Activated CD8-positive, alpha-beta memory T cell treated with anti-CD3 and anti-CD28 coated beads, Interleukin-2, amount 50 U/mL, for 1 hour (primary cell): ENCODE results near the gene UCN2.
"Not testable (repeated sequence)": the region's sequence is repeated elsewhere in the genome, so short reads cannot be mapped to it uniquely, and the experiment has no call there.

ENCODE experiments used
- DNase-seq: peaks from one replicate; pipeline ENCODE4 v3.0.0-alpha.2; 2020; ENCODE audit errors: extremely low read depth

UCN2 gene

GRCh38 chr3:48538451-48538850 is 25.1 kb downstream of the UCN2 start:
- no peak for DNase-seq

DNA sequence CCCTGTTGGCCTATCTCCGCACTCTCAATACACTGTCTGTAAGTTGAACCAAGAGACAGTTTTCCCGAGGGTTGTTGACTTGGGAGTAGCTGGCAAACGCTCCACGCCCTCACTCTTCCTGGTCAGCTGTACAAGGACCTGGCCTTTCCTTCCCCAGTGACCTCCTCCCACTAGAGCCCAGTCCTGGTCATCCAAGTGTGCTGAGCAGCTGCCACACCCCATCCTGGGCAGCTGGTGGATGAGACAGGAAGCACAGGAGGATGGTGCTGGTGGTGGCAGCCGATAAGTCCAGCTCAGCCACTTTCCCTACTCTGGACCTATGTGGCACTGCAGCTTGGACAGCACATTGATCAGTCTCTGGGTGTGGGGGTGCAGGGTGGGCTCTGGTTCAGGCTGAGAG is 26.8 kb downstream of the UCN2 start:
- no peak for DNase-seq

DNA sequence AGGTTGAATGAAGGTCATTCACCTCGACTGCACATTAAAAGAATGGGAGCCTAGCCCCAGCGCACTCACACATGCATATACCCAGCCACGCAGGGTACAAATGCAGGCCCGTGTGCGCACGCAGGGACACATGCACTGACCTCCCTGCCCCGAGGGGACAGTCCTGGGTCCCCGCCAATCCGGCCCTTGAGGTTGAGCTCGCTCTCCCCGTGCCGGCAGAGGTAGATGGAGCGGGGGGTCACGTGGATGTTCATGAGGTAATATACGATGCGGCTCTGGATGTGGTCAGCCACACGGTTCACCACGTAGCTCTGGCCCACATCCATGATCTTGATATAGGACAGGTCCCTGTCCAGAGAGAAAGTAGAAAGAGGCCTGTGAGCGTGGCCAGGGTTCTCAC is 27.5 kb downstream of the UCN2 start:
- DNase-seq, result no peak

GRCh38 chr3:48535578-48535977 is 28.0 kb downstream of the UCN2 start:
- DNase-seq, result no peak

DNA sequence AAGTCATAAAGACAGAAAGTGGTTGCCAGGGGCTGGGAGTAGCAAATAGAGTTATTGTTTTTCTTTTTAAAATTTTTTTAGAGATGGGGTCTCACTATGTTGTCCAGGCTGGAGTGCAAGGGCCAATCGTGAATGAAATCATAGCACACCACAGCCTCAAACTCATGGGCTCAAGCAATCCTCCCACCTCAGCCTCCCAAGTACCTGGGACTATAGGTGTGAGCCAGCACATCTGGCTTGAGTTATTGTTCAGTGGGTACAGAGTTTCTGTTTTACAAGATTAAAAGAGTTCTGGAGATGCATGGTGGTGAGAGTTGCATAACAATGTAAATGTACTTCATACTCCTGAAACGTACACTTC is 30.6 kb downstream of the UCN2 start:
- no peak for DNase-seq

DNA sequence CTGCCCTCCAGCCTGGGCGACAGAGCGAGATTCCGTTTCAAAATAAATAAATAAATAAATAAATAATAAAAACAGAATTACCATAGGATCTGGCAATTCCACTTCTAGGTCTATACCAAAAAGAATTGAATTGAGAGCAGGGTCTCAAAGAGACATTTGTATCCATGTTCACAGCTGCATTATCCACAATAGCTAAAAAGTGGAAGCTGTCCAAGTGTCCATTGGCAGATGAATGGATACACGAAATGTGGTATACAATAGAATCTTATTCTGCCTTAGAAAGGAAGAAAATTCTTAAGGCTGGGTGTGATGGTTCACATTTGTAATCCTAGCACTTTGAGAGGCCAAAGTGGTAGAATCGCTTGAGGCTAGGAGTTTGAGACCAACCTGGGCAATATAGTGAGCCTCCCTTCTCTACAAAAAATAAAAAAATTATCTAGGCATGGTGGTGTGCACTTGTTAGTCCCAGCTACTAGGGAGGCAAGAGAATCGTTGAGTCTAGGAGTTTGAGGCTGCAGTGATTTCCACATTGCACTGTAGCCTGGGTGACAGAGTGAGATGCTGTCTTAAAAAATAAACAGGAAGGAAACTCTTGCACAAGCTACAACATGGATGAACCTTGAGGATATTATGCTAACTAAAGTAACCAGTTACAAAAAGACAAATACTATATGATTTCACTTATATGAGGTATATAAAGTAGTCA is 31.2 kb downstream of the UCN2 start:
- DNase-seq, result no peak

GRCh38 chr3:48530701-48531100 is 32.9 kb downstream of the UCN2 start:
- DNase-seq, result not testable (repeated sequence)

GRCh38 chr3:48528754-48529153 is 34.8 kb downstream of the UCN2 start:
- DNase-seq, result no peak

GRCh38 chr3:48528048-48528447 is 35.5 kb downstream of the UCN2 start:
- DNase-seq, result no peak

- no peak for DNase-seq
These were observed 38.6 kb downstream of the UCN2 start for GRCh38 chr3:48524970-48525369.

DNA sequence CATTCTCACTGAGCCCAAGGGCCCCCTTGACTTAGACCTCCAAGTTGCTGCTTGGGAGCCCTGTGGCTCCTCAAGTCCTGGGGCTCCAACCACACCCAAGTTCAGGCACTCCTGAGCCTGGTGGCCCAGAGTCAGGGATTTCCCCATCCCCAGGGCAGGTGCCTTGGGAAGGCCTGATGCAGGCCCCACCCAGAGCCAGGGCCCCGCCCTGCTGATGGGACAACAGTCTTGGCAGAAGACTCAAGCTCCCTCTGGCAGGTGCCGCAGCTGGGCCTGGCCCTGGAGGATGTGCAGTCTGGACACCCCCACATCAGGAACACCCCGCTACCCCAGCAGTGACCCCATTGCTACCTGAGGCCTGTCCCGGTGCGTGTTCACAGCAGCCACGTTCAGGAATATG is 41.9 kb downstream of the UCN2 start:
- no peak for DNase-seq

GRCh38 chr3:48519277-48519643 is 44.3 kb downstream of the UCN2 start:
- no peak for DNase-seq

- DNase-seq, result no peak
These were observed 44.8 kb downstream of the UCN2 start for GRCh38 chr3:48518638-48519276.

- DNase-seq, result no peak
These were observed 45.5 kb downstream of the UCN2 start for GRCh38 chr3:48518069-48518468.

DNA sequence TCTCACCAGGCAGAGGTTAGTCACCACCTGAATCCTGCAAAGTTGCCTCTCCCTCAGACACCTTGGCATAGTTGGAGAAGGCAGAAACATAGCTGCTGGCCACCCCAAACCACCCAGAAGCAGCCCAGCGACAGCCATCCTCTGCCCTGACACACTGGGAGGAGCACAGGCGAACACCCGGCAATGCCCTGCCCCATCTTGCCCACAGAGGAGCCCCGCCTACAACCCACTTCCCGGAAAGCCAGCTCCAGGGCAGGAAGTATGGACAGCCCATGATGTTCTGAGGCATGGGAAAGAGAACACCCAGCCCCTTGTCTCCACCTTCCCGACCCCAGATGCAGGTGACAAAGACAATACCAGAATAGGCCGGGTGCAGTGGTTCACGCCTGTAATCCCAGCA is 47.0 kb downstream of the UCN2 start:
- no peak for DNase-seq

DNA sequence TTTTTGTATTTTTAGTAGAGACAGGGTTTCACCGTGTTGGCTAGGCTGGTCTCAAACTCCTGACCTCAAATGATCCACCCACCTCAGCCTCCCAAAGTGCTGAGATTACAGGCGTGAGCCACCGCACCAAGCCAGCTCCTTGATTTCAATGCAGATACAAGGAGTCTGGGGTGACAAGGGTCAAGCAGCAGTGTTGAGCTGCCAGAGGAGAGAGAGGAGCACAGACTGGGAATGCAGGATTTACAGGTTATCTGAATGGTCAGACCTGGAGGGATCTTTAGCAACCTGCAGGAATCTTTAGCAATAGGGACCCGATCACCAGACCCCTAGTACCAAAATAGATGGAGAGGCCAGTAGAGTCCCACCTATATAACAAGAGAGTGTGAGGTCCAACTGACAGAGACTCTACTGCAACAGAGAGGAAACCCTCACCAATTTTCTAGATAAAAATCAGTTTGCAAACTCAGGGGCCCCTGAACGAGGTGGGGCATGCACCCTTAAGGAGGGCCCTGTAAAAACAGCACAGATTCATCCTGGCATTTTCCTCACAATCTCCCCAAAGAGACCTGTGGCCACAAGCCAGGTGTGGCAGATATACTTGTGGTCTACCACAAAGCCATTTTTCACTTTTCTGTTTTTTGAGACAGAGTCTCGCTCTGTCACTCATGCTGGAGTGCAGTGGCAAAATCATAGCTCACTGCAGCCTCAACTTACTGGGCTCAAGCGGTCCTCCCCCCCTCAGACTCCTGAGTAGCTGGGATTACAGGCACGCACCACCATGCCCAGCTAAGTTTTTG is 49.0 kb downstream of the UCN2 start:
- DNase-seq, result no peak
